ENCODE measurements around the gene KIAA0319L. TPM values are rescaled to one million over a fixed set of nuclear protein-coding genes. Genes with fewer than 3 reads are reported as not detected.

Gene KIAA0319L
- total RNA-seq, 1 experiment from 2014 or later = 60.0 TPM

- Histone ChIP-seq H3K4me3 (ENCODE audit: low read depth in 2 of 2, low read length in 2 of 2) (no peak overlapping the region), H3K27ac (ENCODE audit: low read length) (no peak overlapping the region), H3K36me3 (ENCODE audit: control insufficient read depth, insufficient read depth, low read length) (no peaks in the 10 kb centered on the region), H3K27me3 (ENCODE audit: control insufficient read depth, insufficient read depth, low read length) (no peaks in the 10 kb centered on the region), H3K4me1 (ENCODE audit: control insufficient read depth, insufficient read depth, low read length) (no peaks in the 10 kb centered on the region), H3K9me3 (ENCODE audit: control insufficient read depth, insufficient read depth, low read depth, low read length) (0 out of 2 replicates have a peak, but pooled peaks cover 3% of the 10 kb centered on the region)
- TF ChIP-seq CTCF (IDR thresholded peaks at IDR 0.05) (no peak), REST (IDR thresholded peaks at IDR 0.05; ENCODE audit: insufficient read depth in 1 of 2, low read depth in 2 of 2, low read length in 1 of 2) (no peak), TCF7L2 (IDR thresholded peaks at IDR 0.05; ENCODE audit: low read depth, low read length) (no peak), SIN3A (IDR thresholded peaks at IDR 0.05; ENCODE audit: borderline replicate concordance, insufficient read depth, low read depth, low read length) (no peak), POLR2AphosphoS5 (IDR thresholded peaks at IDR 0.05; ENCODE audit: low read depth, low read length) (no peak)
- intact Hi-C loops (cut with micrococcal nuclease; ENCODE audit: unreplicated experiment) (no loop called here), in situ Hi-C loops (cut with HindIII; ENCODE audit: low pct_unique_long_range_greater_than_20kb, low sequenced_read_pairs) (no loop called here)
- DNase-seq (ENCODE audit: low read depth, low spot score) (no peak), ATAC-seq (no peak)
- ChIA-PET CTCF (no interaction called here), POLR2A (interaction anchor here (0.6 kb wide), 1 partner anchor 20 kb away, joined by 9 read pairs; no protein-coding TSS in a partner anchor)
- BruUV-seq (replicated peaks) = no TSS peak
Measured at GRCh38 chr1:35490250-35490649, 67.0 kb downstream of the KIAA0319L start.

- intact Hi-C loops (cut with micrococcal nuclease; ENCODE audit: unreplicated experiment) = no loop called here
- H3K27ac ChIP-seq (ENCODE audit: low read length) = no peak overlapping the region
- no TSS peak for BruUV-seq (replicated peaks)
- no peaks in the 10 kb centered on the region for H3K27me3 ChIP-seq (ENCODE audit: control insufficient read depth, insufficient read depth, low read length)
- no peaks in the 10 kb centered on the region for H3K4me1 ChIP-seq (ENCODE audit: control insufficient read depth, insufficient read depth, low read length)
- no peak for ATAC-seq
- 0 out of 2 replicates have a peak, but pooled peaks cover 3% of the 10 kb centered on the region for H3K9me3 ChIP-seq (ENCODE audit: control insufficient read depth, insufficient read depth, low read depth, low read length)
- ChIA-PET POLR2A (no interaction called here), CTCF (no interaction called here)
- TF ChIP-seq TCF7L2 (IDR thresholded peaks at IDR 0.05; ENCODE audit: low read depth, low read length) (no peak), SIN3A (IDR thresholded peaks at IDR 0.05; ENCODE audit: borderline replicate concordance, insufficient read depth, low read depth, low read length) (no peak), CTCF (IDR thresholded peaks at IDR 0.05) (no peak), REST (IDR thresholded peaks at IDR 0.05; ENCODE audit: insufficient read depth in 1 of 2, low read depth in 2 of 2, low read length in 1 of 2) (no peak), POLR2AphosphoS5 (IDR thresholded peaks at IDR 0.05; ENCODE audit: low read depth, low read length) (no peak)
- in situ Hi-C loops (cut with HindIII; ENCODE audit: low pct_unique_long_range_greater_than_20kb, low sequenced_read_pairs) = no loop called here
- DNase-seq (ENCODE audit: low read depth, low spot score) = no peak
- no peak overlapping the region for H3K4me3 ChIP-seq (ENCODE audit: low read depth in 2 of 2, low read length in 2 of 2)
- H3K36me3 ChIP-seq (ENCODE audit: control insufficient read depth, insufficient read depth, low read length) = no peaks in the 10 kb centered on the region
Measured at GRCh38 chr1:35488336-35488735, 68.9 kb downstream of the KIAA0319L start.

Data from Panc1 (cell line).